ENCODE measurements around the gene RTN4R. TPM values are rescaled to one million over a fixed set of nuclear protein-coding genes. Genes with fewer than 3 reads are reported as not detected.

RTN4R gene
- total RNA-seq, 2 experiments from 2014 or later, result 2.3 to 3.1 TPM

DNA sequence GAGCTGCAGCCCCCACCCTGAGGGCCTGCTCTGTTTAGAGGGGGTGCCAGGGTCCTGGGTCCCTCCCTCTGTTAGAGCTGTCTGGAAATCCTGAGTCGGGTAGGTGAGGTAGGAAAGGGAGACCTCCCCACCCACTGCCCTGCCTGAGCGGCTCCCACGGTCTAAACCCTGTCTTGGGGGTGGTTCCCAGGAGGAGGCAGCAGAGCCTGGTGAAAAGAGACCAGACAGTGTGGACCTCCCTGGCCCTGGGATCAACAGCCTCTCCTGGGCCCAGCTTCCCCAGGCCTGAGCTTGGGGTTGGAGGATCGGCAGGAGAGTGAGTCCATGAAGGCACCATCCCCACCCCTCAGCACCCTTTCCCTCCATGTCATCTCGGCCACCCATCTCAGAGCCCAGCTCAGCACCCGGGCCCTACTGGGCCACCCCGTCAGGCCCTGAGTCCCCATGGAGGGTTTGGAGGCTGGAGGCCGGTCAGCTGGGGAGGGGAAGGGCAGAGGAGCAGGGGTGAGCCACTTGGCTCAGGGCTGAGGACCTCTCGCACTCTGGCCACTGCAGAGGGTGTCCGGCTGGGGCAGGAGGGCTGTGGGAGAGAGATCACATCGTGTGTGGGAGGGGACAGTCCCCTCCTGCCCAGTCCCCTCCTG is 37.2 kb downstream of the RTN4R start:
- H3K36me3 Mint-ChIP-seq (ENCODE audit: low read depth), result no peaks in the 10 kb centered on the region
- H3K27ac Mint-ChIP-seq, result no peak overlapping the region
- H3K4me1 Mint-ChIP-seq, result no peaks in the 10 kb centered on the region
- no peak for DNase-seq
- no peaks in the 10 kb centered on the region for H3K27me3 Mint-ChIP-seq
- POLR2A ChIA-PET, result no interaction called here
- CTCF ChIA-PET, result no interaction called here
- H3K4me3 Mint-ChIP-seq, result no peak overlapping the region
- H3K9me3 Mint-ChIP-seq, result no peaks in the 10 kb centered on the region

DNA sequence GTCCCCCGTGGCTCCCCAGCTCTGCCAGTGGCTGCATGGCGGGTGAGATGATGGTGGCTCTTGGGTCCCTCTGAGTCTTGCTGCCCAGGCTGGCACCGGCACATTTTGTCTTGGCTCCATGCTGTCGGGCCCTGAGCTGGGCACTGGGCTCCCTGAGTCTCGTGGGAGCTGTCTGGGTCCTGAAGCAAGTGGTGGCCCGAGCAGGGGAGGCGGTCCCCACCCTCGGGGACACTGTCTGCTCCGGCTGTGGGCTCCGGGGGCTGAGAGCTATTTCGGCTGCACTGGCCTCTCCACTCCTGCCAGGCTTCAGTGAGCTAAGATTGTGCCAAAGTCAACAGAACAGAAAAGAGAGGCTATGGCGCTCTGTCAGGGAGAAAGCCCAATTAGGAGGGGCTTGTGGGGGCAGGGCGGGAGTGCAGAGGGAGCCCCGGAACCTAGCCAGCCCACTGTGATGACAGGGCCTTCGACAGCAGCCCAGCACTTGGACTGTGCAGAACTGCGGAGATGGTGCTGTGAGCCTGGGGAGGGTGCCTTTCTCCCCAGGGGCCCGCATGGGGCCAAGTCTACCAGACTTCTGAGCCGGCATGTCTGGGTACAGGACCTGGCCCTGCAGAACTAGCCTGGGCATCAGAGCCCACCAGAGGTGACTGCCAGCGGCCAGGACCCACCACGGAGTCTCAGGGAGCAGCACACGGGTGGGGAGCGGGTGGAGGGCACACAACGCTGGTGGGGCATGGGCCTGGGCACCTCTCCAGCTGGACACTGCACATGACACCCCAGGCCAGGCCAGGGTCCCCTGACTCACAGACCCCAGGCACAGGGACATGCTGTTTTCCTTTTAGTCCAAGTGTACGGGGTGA is 38.0 kb downstream of the RTN4R start:
- no peaks in the 10 kb centered on the region for H3K27me3 Mint-ChIP-seq

DNA sequence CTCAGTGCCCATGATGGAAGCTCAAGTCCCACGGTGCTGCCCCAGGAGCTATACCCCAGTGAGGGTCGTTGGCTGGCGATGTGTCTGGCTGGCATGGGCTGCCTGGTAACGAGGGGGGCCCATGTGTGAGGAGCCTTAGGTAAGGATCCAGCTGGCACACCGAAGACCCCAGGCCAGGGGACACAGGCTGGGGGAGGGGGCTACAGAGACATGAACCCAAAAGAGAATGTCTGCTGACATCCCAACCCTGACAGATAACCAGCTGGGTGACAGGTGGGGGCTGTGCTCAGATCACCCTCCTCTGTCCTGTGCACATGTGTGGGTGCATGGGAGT is 39.2 kb downstream of the RTN4R start:
- Mint-ChIP-seq H3K27me3 (no peaks in the 10 kb centered on the region), H3K9me3 (peaks cover 14% of the 10 kb centered on the region), H3K4me3 (no peak overlapping the region), H3K27ac (no peak overlapping the region), H3K36me3 (ENCODE audit: low read depth) (peaks cover 3% of the 10 kb centered on the region), H3K4me1 (no peaks in the 10 kb centered on the region)
- ChIA-PET CTCF (no interaction called here), POLR2A (no interaction called here)
- DNase-seq, result no peak

More for the DNA sequence above, 38.0 kb downstream of the RTN4R start:
- DNase-seq, result no peak
- POLR2A ChIA-PET, result interaction anchor here (1.2 kb wide), 1 partner anchor 9 kb away, joined by 3 read pairs; no protein-coding TSS in a partner anchor
- no peak overlapping the region for H3K27ac Mint-ChIP-seq
- CTCF ChIA-PET, result no interaction called here
- H3K4me1 Mint-ChIP-seq, result no peaks in the 10 kb centered on the region
- peaks cover 5% of the 10 kb centered on the region for H3K9me3 Mint-ChIP-seq
- no peak overlapping the region for H3K4me3 Mint-ChIP-seq
- no peaks in the 10 kb centered on the region for H3K36me3 Mint-ChIP-seq (ENCODE audit: low read depth)

DNA sequence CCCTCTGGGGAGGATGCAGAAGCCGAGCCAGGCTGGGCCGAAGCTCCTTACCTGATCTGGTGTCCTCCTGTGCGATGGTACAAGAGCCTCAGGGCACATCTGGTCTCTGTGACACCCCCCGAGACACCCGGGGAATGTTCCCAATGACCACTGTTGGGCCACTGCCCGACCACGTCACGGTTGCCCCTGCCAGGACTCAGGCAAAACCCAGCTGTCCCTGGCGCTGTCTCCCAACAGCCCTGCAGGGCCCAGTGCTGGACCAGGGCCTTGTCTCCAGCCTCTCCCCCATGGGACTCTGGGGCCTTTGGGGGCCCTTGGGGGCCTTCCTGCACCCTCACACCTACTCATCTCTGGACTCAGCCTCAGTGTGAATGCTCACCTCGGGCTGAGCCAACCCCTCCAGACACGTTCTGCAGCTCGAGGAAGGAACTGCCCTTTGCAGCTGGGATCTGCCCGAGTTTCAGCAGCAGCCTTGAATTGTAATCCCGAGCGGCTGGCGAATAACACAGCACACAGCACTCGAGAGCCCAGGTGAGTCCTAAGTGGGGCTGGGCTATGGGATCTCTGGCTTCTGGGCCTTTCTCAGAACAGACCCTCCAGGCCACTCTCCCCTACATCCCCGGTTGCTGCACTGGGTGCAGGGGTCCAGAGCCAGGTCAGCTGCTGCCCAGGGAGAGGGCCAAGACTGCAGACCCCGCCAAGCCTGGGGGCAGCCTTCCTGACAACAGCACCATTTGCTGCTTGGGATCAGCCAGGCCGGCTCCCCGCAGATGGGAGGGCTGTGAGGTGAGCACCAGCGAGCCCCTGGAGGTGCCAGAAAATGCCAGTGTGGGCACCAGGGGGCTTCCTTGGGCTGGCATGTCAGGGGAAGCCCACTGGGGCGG is 39.8 kb downstream of the RTN4R start:
- H3K27me3 Mint-ChIP-seq, result no peaks in the 10 kb centered on the region
- no peak overlapping the region for H3K27ac Mint-ChIP-seq
- H3K9me3 Mint-ChIP-seq, result peaks cover 14% of the 10 kb centered on the region
- peaks cover 3% of the 10 kb centered on the region for H3K36me3 Mint-ChIP-seq (ENCODE audit: low read depth)
- no peaks in the 10 kb centered on the region for H3K4me1 Mint-ChIP-seq
- ChIA-PET CTCF (no interaction called here), POLR2A (no interaction called here)
- H3K4me3 Mint-ChIP-seq, result no peak overlapping the region
- no peak for DNase-seq

DNA sequence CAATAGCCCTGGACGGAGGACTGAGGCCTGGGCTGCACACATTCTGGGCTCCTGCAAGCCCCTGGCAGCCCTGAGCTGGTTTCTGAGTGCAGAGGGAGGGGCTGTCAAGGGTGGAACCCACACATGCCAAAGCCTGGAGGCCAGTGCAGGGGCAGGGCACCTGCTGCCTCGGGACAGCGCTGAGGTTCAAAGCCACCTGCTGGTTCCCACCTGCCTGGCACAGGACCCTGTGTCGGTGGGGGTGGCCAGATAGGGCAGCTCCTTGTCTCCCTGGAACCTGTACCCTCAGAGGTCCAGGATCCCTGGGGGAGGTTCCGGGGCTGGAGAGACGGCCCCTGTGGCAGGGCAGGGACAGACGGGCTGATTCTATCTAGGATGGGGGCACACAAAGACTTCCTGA is 40.8 kb downstream of the RTN4R start:
- H3K27ac Mint-ChIP-seq, result no peak overlapping the region
- CTCF ChIA-PET, result no interaction called here
- H3K27me3 Mint-ChIP-seq, result no peaks in the 10 kb centered on the region
- peaks cover 3% of the 10 kb centered on the region for H3K36me3 Mint-ChIP-seq (ENCODE audit: low read depth)
- POLR2A ChIA-PET, result interaction anchor here (1.2 kb wide), 1 partner anchor 12 kb away, joined by 4 read pairs; no protein-coding TSS in a partner anchor
- H3K9me3 Mint-ChIP-seq, result peaks cover 14% of the 10 kb centered on the region
- H3K4me3 Mint-ChIP-seq, result no peak overlapping the region
- no peak for DNase-seq
- no peaks in the 10 kb centered on the region for H3K4me1 Mint-ChIP-seq

DNA sequence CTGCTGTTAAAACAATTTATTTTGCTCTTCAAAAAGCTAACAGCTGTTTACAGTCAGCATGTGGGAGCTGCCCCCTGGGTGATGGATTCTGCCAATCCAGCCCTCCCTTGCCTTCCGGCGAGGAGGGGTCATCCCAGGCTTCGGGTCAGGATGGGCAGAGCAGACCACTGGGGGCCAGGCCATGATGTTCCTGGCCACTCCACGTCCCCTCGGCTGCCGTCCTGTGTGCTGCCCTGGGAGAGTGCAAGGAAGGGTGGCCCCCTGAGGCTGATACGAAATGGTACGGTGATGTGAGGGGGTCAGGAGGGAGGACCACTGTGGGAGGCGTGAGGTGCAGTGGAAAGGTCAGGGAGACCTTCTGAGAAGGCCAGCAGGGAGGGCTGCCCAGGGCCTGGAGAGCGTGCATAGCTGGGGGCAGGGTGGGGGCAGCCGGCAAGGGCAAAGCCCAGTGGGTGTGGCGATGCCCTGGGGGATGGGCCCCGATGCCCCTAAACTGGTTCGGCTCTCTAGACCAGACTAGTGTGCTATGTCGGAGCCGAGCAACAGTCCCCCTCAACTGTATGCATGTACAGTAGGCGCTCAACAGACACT is 41.3 kb downstream of the RTN4R start:
- CTCF ChIA-PET, result no interaction called here
- POLR2A ChIA-PET, result interaction anchor here (1.2 kb wide), 1 partner anchor 12 kb away, joined by 4 read pairs; no protein-coding TSS in a partner anchor

DNA sequence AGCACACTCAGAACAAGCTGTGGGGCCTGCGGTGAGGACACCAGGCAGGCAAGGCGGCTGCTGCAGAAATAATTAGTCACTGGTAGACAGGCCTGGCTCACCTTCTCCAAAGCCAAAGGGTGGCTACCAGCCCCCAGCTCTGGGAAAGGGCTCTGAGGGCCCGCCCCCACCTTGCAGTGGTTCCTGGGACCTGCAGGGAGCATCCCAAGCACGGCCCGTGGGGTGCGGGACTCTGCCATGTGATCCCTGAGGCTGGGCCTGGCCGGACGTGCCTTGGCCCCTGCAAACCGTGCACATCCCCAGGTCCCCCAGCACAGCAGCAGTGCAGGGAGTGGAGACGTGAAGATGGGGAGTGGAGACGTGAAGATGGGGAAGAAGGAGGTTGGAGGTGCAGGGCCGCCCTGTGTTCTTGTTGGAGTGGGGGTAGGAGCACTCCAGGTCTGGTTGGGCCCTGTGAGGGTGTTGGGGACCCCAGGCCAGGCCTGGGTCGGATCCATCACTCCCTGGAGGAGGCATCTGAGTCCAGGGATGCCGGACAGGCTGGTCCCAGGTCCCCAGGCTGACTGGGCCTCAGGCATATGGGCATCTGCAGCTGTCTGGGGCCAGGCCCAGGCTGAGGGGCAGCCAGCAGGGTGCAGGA is 41.9 kb downstream of the RTN4R start:
- no peak overlapping the region for H3K27ac Mint-ChIP-seq
- ChIA-PET CTCF (no interaction called here), POLR2A (interaction anchor here (1.2 kb wide), 1 partner anchor 13 kb away, joined by 4 read pairs; no protein-coding TSS in a partner anchor)
- H3K27me3 Mint-ChIP-seq, result no peaks in the 10 kb centered on the region
- no peak for DNase-seq
- H3K4me1 Mint-ChIP-seq, result no peaks in the 10 kb centered on the region
- H3K9me3 Mint-ChIP-seq, result peaks cover 14% of the 10 kb centered on the region
- no peak overlapping the region for H3K4me3 Mint-ChIP-seq
- H3K36me3 Mint-ChIP-seq (ENCODE audit: low read depth), result peaks cover 3% of the 10 kb centered on the region

More for the DNA sequence above, 41.3 kb downstream of the RTN4R start:
- Mint-ChIP-seq H3K4me3 (no peak overlapping the region), H3K9me3 (peaks cover 14% of the 10 kb centered on the region), H3K4me1 (no peaks in the 10 kb centered on the region), H3K27me3 (no peaks in the 10 kb centered on the region), H3K27ac (no peak overlapping the region), H3K36me3 (ENCODE audit: low read depth) (peaks cover 3% of the 10 kb centered on the region)
- DNase-seq, result no peak

DNA sequence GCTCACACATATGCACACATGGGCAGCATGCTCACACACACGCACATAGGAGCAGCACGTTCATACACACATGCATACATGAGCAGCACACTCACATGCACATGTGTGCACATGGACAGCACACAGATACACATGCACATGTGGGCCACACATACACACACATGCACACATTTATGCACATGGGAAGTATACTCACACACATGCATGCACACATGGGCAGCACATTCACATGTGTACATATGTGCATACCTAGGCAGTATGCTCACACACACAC is 42.5 kb downstream of the RTN4R start:
- Mint-ChIP-seq H3K27me3 (no peaks in the 10 kb centered on the region), H3K27ac (no peak overlapping the region), H3K36me3 (ENCODE audit: low read depth) (peaks cover 3% of the 10 kb centered on the region), H3K9me3 (peaks cover 14% of the 10 kb centered on the region), H3K4me3 (no peak overlapping the region), H3K4me1 (no peaks in the 10 kb centered on the region)
- POLR2A ChIA-PET, result no interaction called here
- DNase-seq, result no peak
- CTCF ChIA-PET, result no interaction called here

DNA sequence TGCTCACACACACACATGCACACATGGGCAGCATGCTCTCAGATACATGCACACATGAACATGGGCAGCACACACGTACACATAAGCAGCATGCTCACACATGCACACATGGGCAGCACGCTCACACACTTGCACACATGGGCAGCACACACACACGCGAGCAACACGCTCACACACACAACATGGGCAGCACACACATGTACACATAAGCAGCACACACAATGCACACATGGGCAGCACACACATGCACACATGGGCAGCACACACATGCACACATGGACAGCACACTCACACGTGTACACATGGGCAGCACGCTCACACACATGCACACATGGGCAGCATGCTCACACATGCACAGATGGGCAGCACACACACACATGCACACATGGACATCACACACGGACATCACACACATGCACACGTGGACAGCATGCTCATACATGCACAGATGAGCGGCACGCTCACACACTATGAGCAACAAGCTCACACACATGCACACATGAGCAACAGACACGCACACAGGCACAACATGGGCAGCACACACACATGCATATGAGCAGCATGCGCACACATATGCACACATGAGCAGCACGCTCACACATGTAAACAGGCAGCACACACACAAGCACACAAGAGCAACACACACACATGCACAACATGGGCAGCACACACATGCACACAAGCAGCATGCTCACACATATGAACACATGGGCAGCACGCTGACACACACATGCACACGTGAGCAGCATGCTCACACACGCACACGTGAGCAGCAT is 43.0 kb downstream of the RTN4R start:
- Mint-ChIP-seq H3K9me3 (peaks cover 14% of the 10 kb centered on the region), H3K27ac (no peak overlapping the region), H3K27me3 (no peaks in the 10 kb centered on the region), H3K36me3 (ENCODE audit: low read depth) (peaks cover 3% of the 10 kb centered on the region), H3K4me3 (no peak overlapping the region), H3K4me1 (no peaks in the 10 kb centered on the region)
- ChIA-PET POLR2A (no interaction called here), CTCF (no interaction called here)
- DNase-seq, result no peak

DNA sequence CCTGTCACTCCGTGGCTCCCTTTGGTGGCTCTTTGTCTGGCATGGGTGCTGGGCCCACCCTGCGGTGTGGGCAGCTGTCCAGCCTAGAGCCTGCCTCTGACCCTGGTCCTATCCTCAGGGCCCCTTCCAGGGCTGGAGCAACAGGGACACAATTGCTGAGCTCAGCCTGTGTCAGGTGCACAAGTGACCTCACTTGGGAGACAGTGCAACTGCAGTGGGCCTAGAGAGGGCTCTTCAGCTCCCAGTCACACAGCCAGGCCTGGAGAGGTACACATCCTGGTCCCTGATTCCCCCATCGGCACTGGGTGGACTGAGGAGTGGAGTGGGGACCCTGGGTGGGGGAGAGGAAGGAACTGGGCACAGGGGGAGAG is 43.9 kb downstream of the RTN4R start:
- H3K4me1 Mint-ChIP-seq, result no peaks in the 10 kb centered on the region
- ChIA-PET CTCF (no interaction called here), POLR2A (no interaction called here)
- H3K27ac Mint-ChIP-seq, result no peak overlapping the region
- no peaks in the 10 kb centered on the region for H3K27me3 Mint-ChIP-seq
- H3K9me3 Mint-ChIP-seq, result peaks cover 14% of the 10 kb centered on the region
- H3K4me3 Mint-ChIP-seq, result no peak overlapping the region
- H3K36me3 Mint-ChIP-seq (ENCODE audit: low read depth), result peaks cover 3% of the 10 kb centered on the region
- no peak for DNase-seq

DNA sequence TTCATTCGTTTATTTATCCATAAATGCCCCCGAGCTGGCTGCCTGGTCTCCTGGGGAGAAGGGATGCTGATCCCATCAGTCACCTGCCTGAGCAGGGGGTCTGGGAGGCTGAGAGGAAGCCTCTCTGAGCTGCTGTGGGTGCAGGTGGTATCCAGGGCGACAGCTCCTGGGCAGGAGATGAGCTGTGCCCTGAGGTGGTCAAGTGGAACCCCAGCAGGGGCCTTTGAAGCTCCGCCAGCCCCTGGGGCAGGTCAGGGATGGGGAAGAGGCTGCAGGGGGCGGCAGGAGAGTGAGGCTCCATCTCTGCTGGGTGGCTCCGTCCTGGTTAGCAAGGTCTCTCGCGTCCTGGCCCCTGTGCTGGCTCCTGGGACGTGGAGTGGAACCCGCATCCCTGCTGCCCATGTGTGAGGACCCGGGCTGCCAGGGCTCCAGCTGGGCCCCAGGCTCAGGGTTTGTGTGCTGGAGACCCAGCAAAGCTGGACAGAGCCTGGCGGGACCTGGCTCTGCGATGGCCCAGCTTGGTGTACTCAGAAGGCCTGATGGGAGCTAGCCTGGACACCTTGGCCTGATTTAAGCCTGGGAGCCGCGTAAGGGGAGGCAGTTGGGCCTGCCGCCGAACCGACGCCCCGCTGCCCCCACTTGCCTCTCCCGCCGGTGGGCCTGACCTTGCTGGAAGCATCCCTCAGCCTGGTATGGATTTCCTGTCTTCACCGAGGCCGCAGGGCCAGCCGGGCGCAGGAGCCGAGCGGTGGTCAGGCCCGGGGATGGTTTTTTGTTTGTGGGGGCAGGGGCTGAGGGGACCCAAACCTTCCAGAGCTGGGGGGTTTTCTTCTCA is 44.5 kb downstream of the RTN4R start:
- Mint-ChIP-seq H3K9me3 (peaks cover 14% of the 10 kb centered on the region), H3K27ac (no peak overlapping the region), H3K4me1 (no peaks in the 10 kb centered on the region), H3K27me3 (no peaks in the 10 kb centered on the region), H3K4me3 (no peak overlapping the region), H3K36me3 (ENCODE audit: low read depth) (peaks cover 3% of the 10 kb centered on the region)
- DNase-seq, result no peak
- ChIA-PET POLR2A (no interaction called here), CTCF (no interaction called here)

All from activated CD4-positive, alpha-beta memory T cell treated with anti-CD3 and anti-CD28 coated beads, Interleukin-2, amount 10 ng/mL, durations not matched to agents 7 days and 5 days (primary cell).